ENCODE data around the gene NECTIN1. TPM values are rescaled to one million over a fixed set of nuclear protein-coding genes. Genes with fewer than 3 reads are reported as not detected.

NECTIN1 gene
- total RNA-seq, 1 experiment from 2014 or later, result 19.9 TPM

DNA sequence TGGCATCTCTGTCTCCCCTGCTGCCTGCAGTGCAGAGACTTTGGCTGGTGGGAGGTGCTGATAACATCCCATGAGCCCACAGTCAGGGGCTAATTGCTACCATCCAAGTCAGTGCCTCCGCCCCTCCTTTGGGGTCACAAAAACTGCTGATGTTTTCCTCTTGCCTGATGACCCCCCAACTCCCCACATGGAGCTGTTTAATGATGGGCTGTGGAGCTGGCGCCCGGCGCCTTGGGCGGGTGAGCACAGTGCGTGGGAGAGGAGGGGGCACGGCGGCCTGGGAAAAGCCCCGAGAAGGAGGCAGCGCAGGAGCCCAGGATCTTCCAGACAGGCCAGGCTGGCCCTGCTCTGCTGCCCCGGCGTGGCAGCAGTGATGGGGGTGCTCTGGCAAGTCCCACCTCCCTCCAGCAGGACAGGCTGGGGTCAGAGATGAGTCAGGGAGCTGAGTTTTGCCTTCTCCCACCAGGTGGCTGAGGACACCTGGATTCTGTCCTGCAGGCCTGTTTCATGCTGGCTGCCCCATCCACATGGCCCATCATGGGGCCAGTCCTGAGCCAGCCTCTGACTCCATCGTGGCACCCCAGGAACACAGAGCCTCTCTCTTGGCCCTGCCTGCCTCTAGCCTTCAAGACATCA is 43.8 kb downstream of the NECTIN1 start:
- H3K4me1 ChIP-seq (ENCODE audit: insufficient read depth, low read length), result peaks cover 35% of the 10 kb centered on the region
- H3K4me3 ChIP-seq (ENCODE audit: low read length), result no peak overlapping the region
- H3K27ac ChIP-seq (ENCODE audit: low read length), result peak overlapping the region; percentile 90
- intact Hi-C loops (cut with micrococcal nuclease), result no loop called here
- DNase-seq, result peak; percentile 26
- H3K27me3 ChIP-seq (ENCODE audit: low read length), result no peaks in the 10 kb centered on the region
- no peaks in the 10 kb centered on the region for H3K36me3 ChIP-seq (ENCODE audit: low read depth, low read length)
- ATAC-seq, result no peak
- no peaks in the 10 kb centered on the region for H3K9me2 ChIP-seq (replicated peaks; ENCODE audit: low read length)
- ChIA-PET POLR2A (ENCODE audit: unreplicated experiment) (no interaction called here), CTCF (interaction anchor here (0.5 kb wide), 1 partner anchor 347 kb away, joined by 3 read pairs; no protein-coding TSS in a partner anchor)
- TF ChIP-seq EZH2 (IDR thresholded peaks at IDR 0.05; ENCODE audit: low read length, unreplicated experiment) (no peak), EZH2phosphoT487 (IDR thresholded peaks at IDR 0.05; ENCODE audit: borderline replicate concordance, low read length) (no peak)
- TF ChIP-seq, protein P1, sequence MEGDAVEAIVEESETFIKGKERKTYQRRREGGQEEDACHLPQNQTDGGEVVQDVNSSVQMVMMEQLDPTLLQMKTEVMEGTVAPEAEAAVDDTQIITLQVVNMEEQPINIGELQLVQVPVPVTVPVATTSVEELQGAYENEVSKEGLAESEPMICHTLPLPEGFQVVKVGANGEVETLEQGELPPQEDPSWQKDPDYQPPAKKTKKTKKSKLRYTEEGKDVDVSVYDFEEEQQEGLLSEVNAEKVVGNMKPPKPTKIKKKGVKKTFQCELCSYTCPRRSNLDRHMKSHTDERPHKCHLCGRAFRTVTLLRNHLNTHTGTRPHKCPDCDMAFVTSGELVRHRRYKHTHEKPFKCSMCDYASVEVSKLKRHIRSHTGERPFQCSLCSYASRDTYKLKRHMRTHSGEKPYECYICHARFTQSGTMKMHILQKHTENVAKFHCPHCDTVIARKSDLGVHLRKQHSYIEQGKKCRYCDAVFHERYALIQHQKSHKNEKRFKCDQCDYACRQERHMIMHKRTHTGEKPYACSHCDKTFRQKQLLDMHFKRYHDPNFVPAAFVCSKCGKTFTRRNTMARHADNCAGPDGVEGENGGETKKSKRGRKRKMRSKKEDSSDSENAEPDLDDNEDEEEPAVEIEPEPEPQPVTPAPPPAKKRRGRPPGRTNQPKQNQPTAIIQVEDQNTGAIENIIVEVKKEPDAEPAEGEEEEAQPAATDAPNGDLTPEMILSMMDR (conservative IDR thresholded peaks at IDR 0.05; ENCODE audit: low read depth, low read length), result no peak
- H3K9ac ChIP-seq (ENCODE audit: low read length), result peak overlapping the region; percentile 78
- BruUV-seq (replicated peaks), result no TSS peak
- no peak overlapping the region for H2AFZ ChIP-seq (ENCODE audit: low read length)
- H3K9me3 ChIP-seq (ENCODE audit: low read length), result no peaks in the 10 kb centered on the region
- H4K20me1 ChIP-seq (ENCODE audit: low read length), result no peaks in the 10 kb centered on the region
- H3K79me2 ChIP-seq (ENCODE audit: low read length), result no peaks in the 10 kb centered on the region
- no peaks in the 10 kb centered on the region for H3F3A ChIP-seq (ENCODE audit: low read length, unreplicated experiment)
- H3K4me2 ChIP-seq (ENCODE audit: low read length), result peak overlapping the region; percentile 75

- no peaks in the 10 kb centered on the region for H3K79me2 ChIP-seq (ENCODE audit: low read length)
- H3K4me2 ChIP-seq (ENCODE audit: low read length), result peak overlapping the region; percentile 75
- TF ChIP-seq EZH2 (IDR thresholded peaks at IDR 0.05; ENCODE audit: low read length, unreplicated experiment) (no peak), EZH2phosphoT487 (IDR thresholded peaks at IDR 0.05; ENCODE audit: borderline replicate concordance, low read length) (no peak)
- TF ChIP-seq, protein P1 (conservative IDR thresholded peaks at IDR 0.05; ENCODE audit: low read depth, low read length), result no peak
- peaks cover 35% of the 10 kb centered on the region for H3K4me1 ChIP-seq (ENCODE audit: insufficient read depth, low read length)
- no TSS peak for BruUV-seq (replicated peaks)
- H3K4me3 ChIP-seq (ENCODE audit: low read length), result peak overlapping the region; percentile 38; the same call in 1 of the 2 replicates
- peak overlapping the region; percentile 90 for H3K27ac ChIP-seq (ENCODE audit: low read length)
- no peaks in the 10 kb centered on the region for H3K9me2 ChIP-seq (replicated peaks; ENCODE audit: low read length)
- H2AFZ ChIP-seq (ENCODE audit: low read length), result peak overlapping the region; percentile 68
- peak overlapping the region; percentile 78 for H3K9ac ChIP-seq (ENCODE audit: low read length)
- no peaks in the 10 kb centered on the region for H3F3A ChIP-seq (ENCODE audit: low read length, unreplicated experiment)
- DNase-seq, result peak; percentile 95
- intact Hi-C loops (cut with micrococcal nuclease), result no loop called here
- peak; percentile 94 for ATAC-seq
- H3K9me3 ChIP-seq (ENCODE audit: low read length), result no peaks in the 10 kb centered on the region
- no peaks in the 10 kb centered on the region for H3K27me3 ChIP-seq (ENCODE audit: low read length)
- ChIA-PET CTCF (interaction anchor here (0.5 to 0.6 kb wide), 2 partner anchors 44 to 346 kb away, joined by 3 read pairs; partner anchors contain the start of gene NECTIN1), POLR2A (ENCODE audit: unreplicated experiment) (no interaction called here)
- no peaks in the 10 kb centered on the region for H3K36me3 ChIP-seq (ENCODE audit: low read depth, low read length)
- H4K20me1 ChIP-seq (ENCODE audit: low read length), result no peaks in the 10 kb centered on the region
Measured at GRCh38 chr11:119684361-119685110, 44.5 kb downstream of the NECTIN1 start.

All from PC-3 (cell line).